ENCODE data around the gene ADAMTS6. TPM values are rescaled to one million over a fixed set of nuclear protein-coding genes. Genes with fewer than 3 reads are reported as not detected.
A peak's percentile ranks its signal among the peaks of the same experiment; 100 is the strongest.

The ADAMTS6 gene
- polyA plus RNA-seq, 2 of the 4 experiments (the other 2 are of a cell fraction), result 0.22 to 0.66 TPM

DNA sequence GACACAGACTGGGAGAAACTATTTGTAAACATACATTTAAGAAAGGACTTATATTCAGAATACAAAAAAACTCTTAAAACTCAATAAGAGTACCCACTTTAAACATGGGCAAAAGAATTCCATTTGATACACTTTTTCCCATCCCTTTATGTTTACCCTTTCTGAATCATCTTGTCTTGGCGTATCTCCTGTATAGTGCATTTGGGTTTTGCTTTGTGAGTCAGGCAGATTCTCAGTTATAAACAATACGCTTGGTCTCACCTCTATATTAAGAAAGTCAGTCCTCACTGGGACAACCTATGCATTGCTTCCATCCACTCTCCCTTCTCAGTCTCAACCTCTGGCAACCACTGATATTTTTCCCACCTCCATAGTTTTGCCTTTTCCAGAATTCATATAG, 27.3 kb upstream of the ADAMTS6 start:
- ChIA-PET POLR2A (no interaction called here), CTCF (no interaction called here)
- TF ChIP-seq CHD4 (IDR thresholded peaks at IDR 0.05; ENCODE audit: borderline replicate concordance) (no peak), HES2 (IDR thresholded peaks at IDR 0.05) (no peak), ZNF302 (CRISPR knock-in tag; IDR thresholded peaks at IDR 0.05) (no peak), ZC3H11A (IDR thresholded peaks at IDR 0.05) (no peak), HOXB5 (CRISPR knock-in tag; IDR thresholded peaks at IDR 0.05) (no peak), USF2 (IDR thresholded peaks at IDR 0.05) (no peak), REST (IDR thresholded peaks at IDR 0.05) (no peak), ATOH8 (CRISPR knock-in tag; IDR thresholded peaks at IDR 0.05; ENCODE audit: low read depth) (no peak), BCL3 (IDR thresholded peaks at IDR 0.05) (no peak), RCOR1 (IDR thresholded peaks at IDR 0.05; ENCODE audit: low read depth, low read length) (no peak)
- Histone ChIP-seq H3K27ac (no peak overlapping the region), H3K4me3 (no peak overlapping the region), H3K4me1 (peaks cover 13% of the 10 kb centered on the region; the same call in 1 of the 3 replicates), H3K4me2 (peak overlapping the region; percentile 18; the same call in 1 of the 3 replicates), H3K9me3 (no peaks in the 10 kb centered on the region)
- peak in 1 of 2 experiments; percentile 60; a peak in 3 of 6 replicates for ATAC-seq
- 34% methylated on average over 2 of the region's 2 CpGs for WGBS (ENCODE audit: missing lambda C conversion rate)
- DNase-seq (ENCODE audit: low read depth in 1 of 2, low spot score in 1 of 2), result no peak
- FAIRE-seq, result no peak

DNA sequence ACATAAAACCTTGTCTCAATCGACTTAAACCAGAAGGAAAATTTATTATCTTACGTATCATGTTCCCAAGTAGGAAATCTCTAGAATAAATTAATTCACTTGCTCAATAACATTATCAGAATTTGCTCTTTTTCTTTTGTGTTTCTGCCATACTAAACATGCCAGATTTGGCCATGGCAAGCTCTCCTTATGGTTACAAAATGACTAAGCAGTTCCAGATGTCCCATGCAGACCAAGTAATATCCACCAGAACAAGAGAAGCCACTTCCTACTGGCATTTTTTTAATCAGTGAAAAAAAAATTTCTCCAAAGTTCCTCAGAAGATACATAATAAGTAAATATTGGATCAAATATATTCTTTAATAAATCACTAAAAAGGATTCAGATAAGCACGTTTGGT, 25.2 kb upstream of the ADAMTS6 start:
- H3K4me3 ChIP-seq, result no peak overlapping the region
- ChIA-PET POLR2A (no interaction called here), CTCF (interaction anchor here (1.2 kb wide), 1 partner anchor 24 kb away, joined by 3 read pairs; no protein-coding TSS in a partner anchor)
- WGBS (ENCODE audit: missing lambda C conversion rate), result 71% methylated on average over 3 of the region's 3 CpGs
- H3K4me2 ChIP-seq, result no peak overlapping the region
- no peaks in the 10 kb centered on the region for H3K9me3 ChIP-seq
- no peak for FAIRE-seq
- no peak for TF ChIP-seq CBX2 (IDR thresholded peaks at IDR 0.05; ENCODE audit: borderline replicate concordance, low read depth)
- TF ChIP-seq ELK1 (IDR thresholded peaks at IDR 0.05; ENCODE audit: low read depth, low read length), result no peak
- TF ChIP-seq JUNB (IDR thresholded peaks at IDR 0.05), result no peak
- TF ChIP-seq KDM1A (IDR thresholded peaks at IDR 0.05; ENCODE audit: low read depth), result no peak
- no peak for TF ChIP-seq HEYL (CRISPR knock-in tag; IDR thresholded peaks at IDR 0.05)
- no peak for TF ChIP-seq ATOH8 (CRISPR knock-in tag; IDR thresholded peaks at IDR 0.05; ENCODE audit: low read depth)
- TF ChIP-seq ESRRA (IDR thresholded peaks at IDR 0.05; ENCODE audit: borderline replicate concordance, low read length), result no peak
- TF ChIP-seq ZNF302 (CRISPR knock-in tag; IDR thresholded peaks at IDR 0.05), result no peak
- TF ChIP-seq NR3C1 (IDR thresholded peaks at IDR 0.05), result no peak
- TF ChIP-seq, protein P1, sequence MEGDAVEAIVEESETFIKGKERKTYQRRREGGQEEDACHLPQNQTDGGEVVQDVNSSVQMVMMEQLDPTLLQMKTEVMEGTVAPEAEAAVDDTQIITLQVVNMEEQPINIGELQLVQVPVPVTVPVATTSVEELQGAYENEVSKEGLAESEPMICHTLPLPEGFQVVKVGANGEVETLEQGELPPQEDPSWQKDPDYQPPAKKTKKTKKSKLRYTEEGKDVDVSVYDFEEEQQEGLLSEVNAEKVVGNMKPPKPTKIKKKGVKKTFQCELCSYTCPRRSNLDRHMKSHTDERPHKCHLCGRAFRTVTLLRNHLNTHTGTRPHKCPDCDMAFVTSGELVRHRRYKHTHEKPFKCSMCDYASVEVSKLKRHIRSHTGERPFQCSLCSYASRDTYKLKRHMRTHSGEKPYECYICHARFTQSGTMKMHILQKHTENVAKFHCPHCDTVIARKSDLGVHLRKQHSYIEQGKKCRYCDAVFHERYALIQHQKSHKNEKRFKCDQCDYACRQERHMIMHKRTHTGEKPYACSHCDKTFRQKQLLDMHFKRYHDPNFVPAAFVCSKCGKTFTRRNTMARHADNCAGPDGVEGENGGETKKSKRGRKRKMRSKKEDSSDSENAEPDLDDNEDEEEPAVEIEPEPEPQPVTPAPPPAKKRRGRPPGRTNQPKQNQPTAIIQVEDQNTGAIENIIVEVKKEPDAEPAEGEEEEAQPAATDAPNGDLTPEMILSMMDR (IDR thresholded peaks at IDR 0.05), result no peak
- no peak for TF ChIP-seq ZC3H11A (IDR thresholded peaks at IDR 0.05)
- TF ChIP-seq POLR2AphosphoS2 (conservative IDR thresholded peaks at IDR 0.05; ENCODE audit: low read length), result no peak
- TF ChIP-seq BHLHE40 (IDR thresholded peaks at IDR 0.05; ENCODE audit: low read depth, low read length), result no peak
- TF ChIP-seq FOSL2 (IDR thresholded peaks at IDR 0.05), result no peak
- no peak for TF ChIP-seq FOSL2 (CRISPR knock-in tag; IDR thresholded peaks at IDR 0.05)
- no peak for TF ChIP-seq NFE2L2 (conservative IDR thresholded peaks at IDR 0.05; ENCODE audit: low read length)
- no peak for TF ChIP-seq SMC3 (IDR thresholded peaks at IDR 0.05)
- TF ChIP-seq HOXA7 (CRISPR knock-in tag; IDR thresholded peaks at IDR 0.05), result no peak
- TF ChIP-seq USF2 (IDR thresholded peaks at IDR 0.05), result no peak
- peaks cover 13% of the 10 kb centered on the region; the same call in 1 of the 3 replicates for H3K4me1 ChIP-seq
- DNase-seq (ENCODE audit: low read depth in 1 of 2, low spot score in 1 of 2), result no peak
- ATAC-seq, result no peak
- H3K27ac ChIP-seq, result no peak overlapping the region
